ENCODE data around the gene PROSER2.

Gene PROSER2

DNA sequence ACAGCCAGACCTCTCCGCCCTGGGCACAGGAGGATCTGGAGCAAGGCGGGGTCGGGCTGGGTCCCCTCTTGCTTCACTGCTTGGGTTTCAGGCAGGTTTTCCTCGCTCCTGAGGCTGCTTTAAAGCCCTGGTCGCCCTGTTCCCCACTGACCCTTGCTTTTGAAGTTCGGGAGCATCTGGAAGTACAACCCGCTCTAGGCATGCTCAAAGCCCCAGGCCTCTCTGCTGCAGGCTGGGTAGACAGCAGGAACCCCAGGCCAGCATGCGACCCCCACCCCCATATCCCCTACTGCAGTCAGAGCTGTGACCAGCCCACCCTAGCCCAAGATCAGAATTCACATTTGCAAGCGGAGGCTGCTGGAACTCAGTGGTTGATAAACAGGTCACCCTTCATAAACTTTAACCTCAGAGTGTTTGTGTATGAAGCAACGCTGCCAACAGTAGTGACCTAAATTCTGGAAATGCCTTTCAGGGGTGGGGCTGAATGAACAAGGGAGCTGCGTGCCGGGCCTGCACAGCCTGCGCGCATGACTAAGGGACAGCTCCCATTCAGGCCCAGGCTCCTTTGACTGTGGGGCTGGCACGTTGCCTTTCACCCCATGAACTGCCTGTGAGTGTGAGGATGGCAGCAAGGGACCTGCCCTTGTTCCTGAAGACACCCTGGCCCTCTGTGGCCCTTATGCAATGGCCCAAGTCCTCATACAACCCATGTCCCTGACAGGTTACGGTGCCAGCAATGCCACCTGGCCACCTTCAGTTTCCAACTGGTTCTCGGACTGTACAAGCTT is 52.5 kb downstream of the PROSER2 start:
- H3K27ac ChIP-seq (ENCODE audit: low read length): no peak overlapping the region
- H3K36me3 ChIP-seq (replicated peaks; ENCODE audit: low read depth, low read length): no peaks in the 10 kb centered on the region
- TF ChIP-seq, protein P1, sequence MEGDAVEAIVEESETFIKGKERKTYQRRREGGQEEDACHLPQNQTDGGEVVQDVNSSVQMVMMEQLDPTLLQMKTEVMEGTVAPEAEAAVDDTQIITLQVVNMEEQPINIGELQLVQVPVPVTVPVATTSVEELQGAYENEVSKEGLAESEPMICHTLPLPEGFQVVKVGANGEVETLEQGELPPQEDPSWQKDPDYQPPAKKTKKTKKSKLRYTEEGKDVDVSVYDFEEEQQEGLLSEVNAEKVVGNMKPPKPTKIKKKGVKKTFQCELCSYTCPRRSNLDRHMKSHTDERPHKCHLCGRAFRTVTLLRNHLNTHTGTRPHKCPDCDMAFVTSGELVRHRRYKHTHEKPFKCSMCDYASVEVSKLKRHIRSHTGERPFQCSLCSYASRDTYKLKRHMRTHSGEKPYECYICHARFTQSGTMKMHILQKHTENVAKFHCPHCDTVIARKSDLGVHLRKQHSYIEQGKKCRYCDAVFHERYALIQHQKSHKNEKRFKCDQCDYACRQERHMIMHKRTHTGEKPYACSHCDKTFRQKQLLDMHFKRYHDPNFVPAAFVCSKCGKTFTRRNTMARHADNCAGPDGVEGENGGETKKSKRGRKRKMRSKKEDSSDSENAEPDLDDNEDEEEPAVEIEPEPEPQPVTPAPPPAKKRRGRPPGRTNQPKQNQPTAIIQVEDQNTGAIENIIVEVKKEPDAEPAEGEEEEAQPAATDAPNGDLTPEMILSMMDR (IDR thresholded peaks at IDR 0.05; ENCODE audit: low read depth, low read length): no peak
- TF ChIP-seq EZH2phosphoT487 (IDR thresholded peaks at IDR 0.05; ENCODE audit: low read depth): no peak
- H3K9me3 ChIP-seq (ENCODE audit: insufficient read depth, low read length): no peaks in the 10 kb centered on the region
- no peak overlapping the region for H3K4me2 ChIP-seq (ENCODE audit: low read length)
- H3K4me3 ChIP-seq (ENCODE audit: low read length): no peak overlapping the region
- no peaks in the 10 kb centered on the region for H4K20me1 ChIP-seq (ENCODE audit: insufficient read depth, low read length)
- no peak overlapping the region for H3K9ac ChIP-seq (ENCODE audit: low read length)
- peaks cover 16% of the 10 kb centered on the region; the same call in 1 of the 2 replicates for H3K27me3 ChIP-seq (ENCODE audit: low read depth, low read length)
- H3K79me2 ChIP-seq (ENCODE audit: low read length): no peaks in the 10 kb centered on the region
- no peak overlapping the region for H2AFZ ChIP-seq (ENCODE audit: low read depth, low read length)
- H3K4me1 ChIP-seq (ENCODE audit: low read length): peaks cover 7% of the 10 kb centered on the region

DNA sequence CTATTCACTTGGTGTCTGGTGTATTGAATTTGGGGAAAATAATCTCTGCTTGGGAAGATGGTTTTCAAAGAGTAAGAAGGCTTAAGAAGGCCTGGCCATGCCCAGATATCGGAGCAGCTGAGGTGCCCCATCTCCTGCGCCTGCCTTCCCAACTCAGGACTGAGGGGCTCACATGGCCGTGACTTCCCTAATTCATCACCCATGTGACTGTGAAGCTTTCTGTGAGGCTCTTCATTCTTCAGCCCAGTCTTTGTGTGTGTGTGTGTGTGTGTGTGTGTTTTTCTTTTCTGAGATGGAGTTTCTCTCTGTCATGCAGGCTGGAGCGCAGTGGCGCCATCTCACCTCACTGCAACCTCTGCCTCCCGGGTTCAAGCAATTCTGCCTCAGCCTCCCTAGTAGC is 53.2 kb downstream of the PROSER2 start:
- no peak overlapping the region for H3K27ac ChIP-seq (ENCODE audit: low read length)
- no peak overlapping the region for H3K9ac ChIP-seq (ENCODE audit: low read length)
- TF ChIP-seq, protein P1 (IDR thresholded peaks at IDR 0.05; ENCODE audit: low read depth, low read length): no peak
- no peak for TF ChIP-seq EZH2phosphoT487 (IDR thresholded peaks at IDR 0.05; ENCODE audit: low read depth)
- no peaks in the 10 kb centered on the region for H3K9me3 ChIP-seq (ENCODE audit: insufficient read depth, low read length)
- H3K79me2 ChIP-seq (ENCODE audit: low read length): no peaks in the 10 kb centered on the region
- no peaks in the 10 kb centered on the region for H4K20me1 ChIP-seq (ENCODE audit: insufficient read depth, low read length)
- no peak overlapping the region for H3K4me2 ChIP-seq (ENCODE audit: low read length)
- no peak overlapping the region for H3K4me3 ChIP-seq (ENCODE audit: low read length)
- no peaks in the 10 kb centered on the region for H3K36me3 ChIP-seq (replicated peaks; ENCODE audit: low read depth, low read length)
- H3K27me3 ChIP-seq (ENCODE audit: low read depth, low read length): peaks cover 13% of the 10 kb centered on the region; the same call in 1 of the 2 replicates
- H3K4me1 ChIP-seq (ENCODE audit: low read length): peaks cover under 1% of the 10 kb centered on the region
- no peak overlapping the region for H2AFZ ChIP-seq (ENCODE audit: low read depth, low read length)

DNA sequence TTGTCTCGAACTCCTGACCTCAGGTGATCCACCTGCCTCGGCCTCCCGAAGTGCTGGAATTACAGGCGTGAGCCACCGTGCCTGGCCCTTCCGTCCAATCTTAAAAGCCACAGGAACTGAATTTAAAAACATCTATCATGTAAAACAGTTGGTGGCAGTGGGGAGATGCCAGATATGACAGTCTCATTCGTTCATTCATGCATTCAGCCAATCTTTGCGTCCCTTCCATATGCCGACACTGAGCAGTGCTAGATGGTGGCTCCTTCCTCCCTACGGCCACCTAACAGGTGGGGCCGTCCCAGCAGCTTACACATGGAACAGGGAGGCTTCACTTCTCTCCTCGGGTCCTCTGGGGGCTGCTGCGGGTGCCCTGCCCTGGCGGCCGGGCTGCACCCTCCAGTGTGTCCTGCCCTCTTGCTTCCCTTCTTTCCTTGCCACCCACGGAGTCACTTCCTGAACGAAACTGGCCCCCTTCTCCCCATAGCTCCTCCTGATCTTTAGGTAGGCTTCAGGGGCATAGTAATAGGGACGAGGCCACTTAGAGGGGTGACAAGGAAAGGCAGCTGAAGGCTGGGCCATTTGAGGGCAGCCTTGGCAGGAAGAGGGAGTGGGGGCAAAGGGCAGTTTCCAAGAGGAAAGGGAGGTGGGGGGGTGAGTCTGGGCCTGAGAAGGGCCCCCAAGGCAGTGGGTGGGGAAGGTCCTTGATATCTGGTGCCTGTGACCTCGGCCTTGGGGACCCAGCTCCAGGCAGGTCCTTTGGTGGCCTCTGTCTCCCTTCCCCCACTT is 53.8 kb downstream of the PROSER2 start:
- Histone ChIP-seq H3K4me3 (ENCODE audit: low read length) (no peak overlapping the region), H3K27ac (ENCODE audit: low read length) (no peak overlapping the region), H3K36me3 (replicated peaks; ENCODE audit: low read depth, low read length) (no peaks in the 10 kb centered on the region), H3K4me2 (ENCODE audit: low read length) (no peak overlapping the region), H3K9ac (ENCODE audit: low read length) (no peak overlapping the region), H3K27me3 (ENCODE audit: low read depth, low read length) (peaks cover 6% of the 10 kb centered on the region; the same call in 1 of the 2 replicates), H4K20me1 (ENCODE audit: insufficient read depth, low read length) (no peaks in the 10 kb centered on the region), H3K79me2 (ENCODE audit: low read length) (no peaks in the 10 kb centered on the region), H2AFZ (ENCODE audit: low read depth, low read length) (no peak overlapping the region), H3K4me1 (ENCODE audit: low read length) (no peaks in the 10 kb centered on the region), H3K9me3 (ENCODE audit: insufficient read depth, low read length) (no peaks in the 10 kb centered on the region)
- TF ChIP-seq EZH2phosphoT487 (IDR thresholded peaks at IDR 0.05; ENCODE audit: low read depth): no peak
- TF ChIP-seq, protein P1 (IDR thresholded peaks at IDR 0.05; ENCODE audit: low read depth, low read length): no peak

DNA sequence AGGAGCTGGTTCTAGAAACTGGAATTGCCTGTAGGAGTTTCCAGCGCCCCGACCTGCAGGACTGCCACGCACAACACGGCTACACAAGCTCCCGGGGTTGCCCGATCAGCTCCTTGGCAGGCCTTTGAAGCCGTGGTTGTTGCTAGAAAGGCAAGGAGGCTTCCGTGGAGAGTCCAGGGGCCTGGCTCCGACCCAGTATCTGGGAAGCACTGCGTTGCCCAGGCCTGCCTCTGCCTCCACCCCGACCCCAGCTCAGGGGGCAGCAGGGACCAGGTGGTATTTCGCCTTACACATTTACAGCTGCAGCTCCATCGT is 54.4 kb downstream of the PROSER2 start:
- Histone ChIP-seq H3K4me2 (ENCODE audit: low read length) (no peak overlapping the region), H4K20me1 (ENCODE audit: insufficient read depth, low read length) (no peaks in the 10 kb centered on the region), H2AFZ (ENCODE audit: low read depth, low read length) (no peak overlapping the region), H3K9ac (ENCODE audit: low read length) (no peak overlapping the region), H3K4me3 (ENCODE audit: low read length) (no peak overlapping the region), H3K79me2 (ENCODE audit: low read length) (no peaks in the 10 kb centered on the region), H3K27me3 (ENCODE audit: low read depth, low read length) (peaks cover under 1% of the 10 kb centered on the region; the same call in 1 of the 2 replicates), H3K9me3 (ENCODE audit: insufficient read depth, low read length) (no peaks in the 10 kb centered on the region), H3K27ac (ENCODE audit: low read length) (no peak overlapping the region), H3K36me3 (replicated peaks; ENCODE audit: low read depth, low read length) (no peaks in the 10 kb centered on the region), H3K4me1 (ENCODE audit: low read length) (no peaks in the 10 kb centered on the region)
- TF ChIP-seq, protein P1 (IDR thresholded peaks at IDR 0.05; ENCODE audit: low read depth, low read length): no peak
- no peak for TF ChIP-seq EZH2phosphoT487 (IDR thresholded peaks at IDR 0.05; ENCODE audit: low read depth)

All from OCI-LY3 (cell line).